Midbrain (tissue), 1 donor: ENCODE results near the gene RASGRF2.
"Not testable (repeated sequence)": the region's sequence is repeated elsewhere in the genome, so short reads cannot be mapped to it uniquely, and the experiment has no call there.

ENCODE experiments used
- DNase-seq: peaks from one replicate; lab custom pipeline; 2025; lab: John Stamatoyannopoulos, UW

The RASGRF2 gene

GRCh38 chr5:80986382-80986781, 26.2 kb downstream of the RASGRF2 start:
- DNase-seq, result no peak

DNA sequence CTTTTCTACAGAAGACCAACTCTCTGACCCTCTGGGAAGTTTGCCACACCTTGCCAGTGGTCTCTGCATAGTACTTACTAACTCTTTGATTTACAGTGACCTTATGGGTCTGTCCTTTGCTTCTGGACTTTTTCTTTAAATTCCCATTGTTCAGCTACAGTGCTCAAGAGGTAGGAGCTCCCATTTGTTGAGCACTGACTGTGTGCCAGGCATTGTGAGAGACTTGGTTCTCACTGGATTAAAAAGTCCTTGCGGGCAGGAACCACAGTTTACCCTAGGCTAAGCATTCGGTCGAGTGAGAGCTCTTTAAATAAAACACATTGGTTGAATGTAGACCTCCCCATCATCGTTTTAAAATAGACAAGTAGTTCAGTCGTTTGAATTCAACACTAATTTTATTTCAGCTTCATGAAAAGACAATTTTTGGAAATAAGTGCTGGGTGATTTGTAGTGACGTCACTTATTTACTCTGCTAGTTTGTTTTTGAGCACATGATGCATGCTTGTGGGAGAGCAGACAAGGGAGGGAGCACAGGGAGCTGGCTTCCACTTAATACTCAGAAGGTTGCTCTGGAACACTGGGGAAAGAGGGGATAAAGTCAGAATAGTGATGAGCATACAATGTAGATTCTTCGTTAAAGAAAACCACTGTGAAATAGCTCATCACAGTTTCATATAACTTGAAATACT, 27.1 kb downstream of the RASGRF2 start:
- peak; percentile 47 for DNase-seq

DNA sequence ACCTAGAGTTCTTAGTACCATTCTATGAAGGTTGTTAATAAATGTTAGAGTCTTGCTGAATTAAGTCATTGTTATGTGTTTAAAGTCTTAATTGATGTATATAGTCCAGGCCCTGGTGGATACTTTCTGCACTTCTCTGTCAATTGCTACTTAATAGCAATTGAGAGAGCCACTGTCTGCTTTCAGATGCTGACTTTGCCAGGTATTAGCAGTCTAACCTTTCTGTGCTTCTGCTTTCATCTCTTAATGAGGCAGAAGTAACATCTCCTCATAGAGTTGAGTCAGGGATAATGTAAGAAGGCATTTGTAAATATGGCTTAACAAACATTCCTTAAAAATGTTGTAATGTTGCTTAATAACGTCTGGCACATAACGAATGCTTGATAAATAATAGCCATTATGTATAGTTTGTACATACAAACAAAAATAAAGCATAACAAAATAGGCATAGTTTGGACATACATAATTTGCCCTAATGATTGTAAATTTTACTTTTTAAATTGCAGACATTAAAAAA, 28.3 kb downstream of the RASGRF2 start:
- no peak for DNase-seq

GRCh38 chr5:80989883-80990282, 29.7 kb downstream of the RASGRF2 start:
- no peak for DNase-seq

DNA sequence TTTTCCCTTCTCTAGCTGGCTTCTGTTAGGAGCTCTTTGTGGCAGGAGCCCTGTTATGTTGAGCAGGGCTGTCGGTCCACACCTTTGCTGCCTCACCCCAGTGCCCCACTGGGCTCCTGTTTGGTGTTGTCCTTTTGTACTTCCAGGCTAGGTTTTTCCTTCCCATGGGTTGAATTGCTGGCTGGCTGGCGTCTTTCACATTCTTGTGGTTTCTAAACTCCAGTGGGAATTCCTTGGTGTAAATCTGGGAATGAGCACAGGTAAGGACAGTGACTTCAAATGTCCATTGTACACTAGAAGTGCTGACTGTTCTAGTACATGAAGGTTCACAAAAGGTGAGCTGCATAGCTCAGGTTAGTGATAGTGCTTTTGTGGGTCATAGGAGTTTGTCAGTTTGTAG, 30.4 kb downstream of the RASGRF2 start:
- no peak for DNase-seq

GRCh38 chr5:80990971-80991370, 30.8 kb downstream of the RASGRF2 start:
- DNase-seq, result no peak

- DNase-seq, result no peak
Observed at GRCh38 chr5:80995908-80996307, 35.7 kb downstream of the RASGRF2 start.

DNA sequence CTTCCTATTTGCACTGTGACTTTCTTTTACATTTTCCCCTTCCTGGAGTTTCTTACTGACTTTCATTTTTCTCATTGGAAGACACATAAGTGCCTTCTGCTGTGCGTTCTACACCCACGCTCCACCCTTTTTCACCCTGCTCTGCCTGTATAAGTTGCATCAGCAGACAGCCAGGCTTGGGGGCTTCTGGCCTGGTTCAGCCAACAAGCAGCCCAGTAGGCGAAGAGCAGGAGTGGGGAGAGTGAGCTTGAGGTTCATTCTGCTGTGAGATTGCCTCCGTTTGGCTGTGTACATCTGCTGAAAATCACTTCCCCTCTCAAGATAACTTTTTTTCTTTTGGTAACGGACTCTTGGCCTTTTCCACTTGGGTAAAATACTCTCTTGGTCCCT, 38.4 kb downstream of the RASGRF2 start:
- DNase-seq, result no peak

- no peak for DNase-seq
Observed at GRCh38 chr5:81003811-81004386, 43.7 kb downstream of the RASGRF2 start.

GRCh38 chr5:81005708-81006107, 45.5 kb downstream of the RASGRF2 start:
- DNase-seq, result no peak

GRCh38 chr5:81006231-81006630, 46.1 kb downstream of the RASGRF2 start:
- no peak for DNase-seq

DNA sequence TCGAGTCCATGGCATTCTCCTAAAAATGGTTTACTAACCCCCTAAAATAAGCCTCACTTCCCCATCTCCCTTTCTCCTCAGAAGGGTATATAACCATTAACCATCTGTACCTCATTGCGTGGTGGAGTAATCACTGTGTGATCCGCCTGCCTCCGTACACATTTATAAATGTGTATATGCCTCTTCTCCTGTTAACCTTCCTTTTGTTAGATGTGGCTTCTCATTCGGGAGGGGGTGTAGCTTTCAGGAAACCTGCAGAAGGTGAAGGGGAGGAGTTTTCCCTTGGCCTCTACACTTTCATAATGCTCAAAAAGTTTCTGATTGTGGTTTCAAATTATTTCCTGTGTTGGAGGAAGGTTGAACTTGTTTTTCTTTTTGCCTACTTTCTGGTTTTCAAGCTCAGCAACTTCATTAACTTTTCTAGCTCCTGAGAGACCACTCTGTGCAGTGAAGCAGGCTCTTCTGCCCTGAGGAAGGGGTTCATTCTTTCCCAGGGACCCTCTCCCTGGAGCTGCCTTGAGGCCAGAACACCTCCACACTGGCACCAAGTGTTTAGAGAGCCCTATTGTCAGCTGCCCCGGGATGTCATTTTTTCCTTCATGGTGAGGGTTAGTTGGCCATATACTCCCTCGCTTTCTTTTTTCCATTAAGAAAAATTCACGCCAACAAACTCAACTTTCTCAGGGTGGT, 46.9 kb downstream of the RASGRF2 start:
- no peak for DNase-seq

DNA sequence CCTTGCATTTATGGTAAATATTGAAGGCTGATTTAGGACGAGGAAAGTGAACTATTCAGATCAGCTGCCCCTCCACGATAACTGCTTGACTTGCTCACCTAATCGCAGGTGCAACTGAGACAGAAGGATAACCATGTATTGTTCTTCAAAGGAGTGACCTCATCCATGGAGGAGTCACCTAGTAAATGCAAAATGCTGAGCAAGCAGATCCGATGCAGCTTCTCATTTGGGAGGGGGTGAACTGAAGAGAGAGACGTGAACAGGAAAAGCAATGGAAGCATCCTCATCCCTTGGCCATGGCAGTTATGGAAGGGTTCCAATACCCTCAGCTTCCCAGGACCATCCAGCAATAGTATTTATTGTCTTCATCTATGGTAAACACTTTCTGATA, 47.5 kb downstream of the RASGRF2 start:
- DNase-seq, result no peak

DNA sequence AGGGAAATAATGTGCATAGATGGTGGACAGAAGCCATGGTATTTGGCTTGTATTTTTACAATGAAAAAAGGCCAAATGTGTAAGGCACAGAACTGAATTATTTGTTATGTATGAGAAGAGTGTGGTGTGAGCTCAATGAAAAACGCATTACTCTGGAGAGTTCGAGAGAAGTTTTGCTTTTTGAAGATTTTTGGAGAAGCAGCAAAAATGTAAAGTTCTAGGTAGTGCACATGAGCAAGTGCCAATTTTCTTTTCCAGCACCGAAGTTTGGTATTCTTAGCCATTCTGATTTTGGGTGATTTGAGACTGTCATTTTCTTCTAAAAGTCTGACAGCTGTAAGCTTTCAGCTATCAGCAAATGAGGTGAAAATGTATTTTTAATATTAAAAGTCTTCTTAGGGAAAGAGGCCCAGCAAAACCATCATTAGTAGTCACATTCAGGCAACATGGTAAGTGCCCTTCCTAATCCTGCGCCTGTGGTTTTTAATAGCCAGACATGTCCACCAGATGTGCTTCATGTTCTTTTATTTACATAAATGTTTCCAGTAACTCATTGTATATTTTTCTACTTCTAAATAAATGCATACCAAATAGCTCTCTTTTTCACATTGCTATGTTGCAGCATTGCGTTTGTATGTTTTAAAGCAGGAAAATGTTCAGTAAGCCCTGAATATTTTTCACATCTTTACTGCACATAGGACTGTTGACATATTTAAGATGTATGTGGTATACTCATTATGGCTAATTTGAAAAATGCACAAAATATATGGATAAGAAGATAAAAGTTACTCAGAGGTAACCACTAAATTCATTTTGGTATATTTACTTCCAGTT, 50.4 kb downstream of the RASGRF2 start:
- DNase-seq, result no peak

DNA sequence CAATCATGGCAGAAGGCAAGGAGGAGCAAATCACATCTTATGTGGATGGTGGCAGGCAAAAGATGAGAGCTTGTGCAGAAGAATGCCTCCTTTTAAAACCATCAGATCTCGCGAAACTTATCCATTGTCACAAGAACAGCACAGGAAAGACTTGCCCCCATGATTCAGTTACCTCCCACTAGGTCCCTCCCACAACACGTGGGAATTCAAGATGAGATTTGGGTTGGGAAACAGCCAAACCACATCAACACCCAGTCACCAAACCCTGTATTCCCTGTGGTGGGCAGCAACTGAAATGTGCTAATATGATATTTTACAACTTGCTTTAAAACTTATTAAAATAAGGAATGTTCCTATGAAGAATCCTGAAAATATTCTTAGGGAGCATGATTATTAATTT, 54.2 kb downstream of the RASGRF2 start:
- DNase-seq, result no peak

GRCh38 chr5:81016116-81016515, 56.0 kb downstream of the RASGRF2 start:
- no peak for DNase-seq

GRCh38 chr5:81017320-81017719, 57.2 kb downstream of the RASGRF2 start:
- DNase-seq, result no peak

DNA sequence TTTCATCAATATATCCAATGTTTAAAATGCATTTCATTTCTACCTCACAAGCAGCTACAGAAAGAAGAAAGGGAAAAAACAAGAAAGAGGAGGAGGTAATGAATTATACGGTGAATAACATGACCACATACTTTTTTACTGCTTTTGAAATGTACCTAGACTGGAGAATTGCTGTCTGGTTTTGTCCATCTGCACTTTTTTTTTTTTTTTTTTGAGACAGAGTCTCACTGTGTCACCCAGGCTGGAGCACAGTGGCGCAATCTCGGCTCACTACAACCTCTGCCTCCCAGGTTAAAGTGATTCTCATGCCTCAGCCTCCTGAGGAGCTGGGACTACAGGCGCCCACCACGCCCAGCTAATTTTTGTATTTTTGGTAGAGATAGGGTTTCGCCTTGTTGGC, 58.4 kb downstream of the RASGRF2 start:
- not testable (repeated sequence) for DNase-seq

GRCh38 chr5:81019748-81020147, 59.6 kb downstream of the RASGRF2 start:
- DNase-seq, result no peak

GRCh38 chr5:81020478-81021167, 60.5 kb downstream of the RASGRF2 start:
- no peak for DNase-seq

DNA sequence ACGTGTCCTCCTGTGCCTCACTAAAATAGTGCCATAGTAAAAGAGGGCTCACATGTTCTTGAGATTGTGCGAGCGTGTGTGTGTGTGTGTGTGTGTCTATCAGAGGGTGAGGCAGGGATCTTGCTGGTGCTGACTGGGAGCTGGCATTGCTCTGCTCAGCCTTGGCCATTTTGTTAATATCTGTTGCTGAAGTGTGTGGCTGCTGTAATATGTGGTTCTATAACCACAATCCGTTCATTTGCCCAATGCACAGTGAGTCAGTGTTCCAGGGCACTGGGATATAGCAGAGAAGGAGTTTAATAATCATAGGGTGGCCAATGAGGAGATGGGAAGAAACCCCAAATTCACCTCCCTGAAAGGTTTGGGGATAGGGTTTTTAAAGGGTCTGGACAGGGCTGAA, 61.3 kb downstream of the RASGRF2 start:
- no peak for DNase-seq
